Esophagus muscularis mucosa (tissue), 4 donors: ENCODE measurements around the gene EXOC6B. TPM values are rescaled to one million over a fixed set of nuclear protein-coding genes. Genes with fewer than 3 reads are reported as not detected.

ENCODE experiments used
- DNase-seq: peaks from one replicate; pipeline ENCODE4 v3.0.0-alpha.2; 2017; ENCODE audit errors: extremely low spot score
- H3K27ac ChIP-seq, 4 donors: fragments of 200-600 bp; sonication (generic); replicated peaks in 1 of 4; 1 replicate in 3 of 4; 2 replicates in 1 of 4; pipeline ENCODE4 v1.5.1; 2016 to 2019; ENCODE audit warnings: mild to moderate bottlenecking in 1 of 4
- H3K27me3 ChIP-seq, 4 donors: fragments of 200-600 bp; sonication (generic); one replicate each; pipeline versions ENCODE4 v1.5.1 to v1.6.0; 2016 to 2019
- H3K36me3 ChIP-seq, 4 donors: fragments of 200-600 bp; sonication (generic); one replicate each; pipeline ENCODE4 v1.5.1; 2016 to 2019
- H3K4me1 ChIP-seq, 4 donors: fragments of 200-600 bp; sonication (generic); one replicate each; pipeline ENCODE4 v1.5.1; 2016 to 2019
- H3K4me3 ChIP-seq, 4 donors: fragments of 200-600 bp; sonication (generic); 1 replicate in 2 of 4; 2 replicates in 2 of 4; pipeline ENCODE4 v1.5.1; 2016 to 2019; ENCODE audit warnings: mild to moderate bottlenecking in 4 of 4, moderate library complexity in 1 of 4
- H3K9me3 ChIP-seq, 4 donors: fragments of 200-600 bp; sonication (generic); 1 replicate in 3 of 4; 2 replicates in 1 of 4; pipeline ENCODE4 v1.5.1; 2016 to 2019
- EP300 ChIP-seq: sonication (generic); formaldehyde crosslinking; IDR thresholded peaks from one replicate; pipeline ENCODE4 v1.6.1; 2017; ENCODE audit warnings: antibody characterized with exemption
- POLR2A ChIP-seq: fragments of 450-650 bp; IDR thresholded peaks from one replicate; pipeline ENCODE4 v1.6.1; 2017; ENCODE audit warnings: antibody characterized with exemption, moderate library complexity, mild to moderate bottlenecking, low read depth
- POLR2AphosphoS5 ChIP-seq, 2 donors: sonication (generic); formaldehyde crosslinking; IDR thresholded peaks; one replicate each; pipeline ENCODE4 v1.6.1; 2017; ENCODE audit warnings: antibody characterized with exemption in 2 of 2
- WGBS: methylation state at CpG from one replicate; pipeline ENCODE4 v1.1.5; 2018; 5-methylcytosine and 5-hydroxymethylcytosine counted together
- intact Hi-C: fragments of 100-400 bp; cut with DNase I; formaldehyde crosslinking; loops from one replicate; pipeline ENCODE4 v1.15.1; 2023
- total RNA-seq, 4 donors: library from RNA; depleted of rRNA; stranded (reverse); fragments of >200 nt; gene quantifications; one replicate each; pipeline versions ENCODE4 v1.1.0 to v1.2.1, GENCODE V29; 2016
- TF ChIP-seq, protein P1 (sequence below), 3 experiments: fragments of 200-600 bp in 2 of 3; fragments of 450-650 bp in 1 of 3; sonication (generic) in 2 of 3; IDR thresholded peaks; one replicate each; pipeline ENCODE4 v1.5.1; 2017 to 2019; ENCODE audit warnings: antibody characterized with exemption in 3 of 3, mild to moderate bottlenecking in 2 of 3, moderate library complexity in 1 of 3

EXOC6B gene
- total RNA-seq, 4 donors from 2014 or later: 24.5 to 45.9 (median 37.4) TPM

DNA sequence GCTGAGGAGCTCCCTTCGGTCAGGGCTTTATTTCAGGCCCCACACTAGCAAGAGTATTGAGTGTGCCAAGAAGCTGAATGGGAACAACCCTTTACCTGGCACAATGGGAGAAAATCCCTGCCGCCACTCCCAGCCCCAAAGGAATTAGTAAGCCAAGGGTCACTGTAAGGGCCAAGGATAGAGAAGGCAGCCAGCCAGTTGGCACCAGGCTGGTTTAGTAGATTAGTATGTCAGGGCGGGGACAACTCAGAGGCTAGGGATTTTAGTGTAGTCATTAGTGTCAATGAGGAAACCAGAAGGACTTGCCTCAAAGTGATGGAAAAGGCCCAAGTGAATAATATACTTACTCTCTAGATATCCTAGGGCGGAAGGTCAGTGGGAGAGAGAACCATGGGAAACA, 643.3 kb downstream of the EXOC6B start:
- H3K4me1 ChIP-seq: peaks cover 0 to 11% (median 6%) of the 10 kb centered on the region in 4 donors
- H3K27ac ChIP-seq: no peak overlapping the region
- 63% methylated on average over 4 of the region's 4 CpGs for WGBS
- intact Hi-C loops: no loop called here
- H3K4me3 ChIP-seq: no peak overlapping the region
- H3K36me3 ChIP-seq: peaks cover 0 to 22% (median 21%) of the 10 kb centered on the region in 4 donors
- no peaks in the 10 kb centered on the region for H3K27me3 ChIP-seq
- H3K9me3 ChIP-seq: no peaks in the 10 kb centered on the region
- peak; percentile 62 for DNase-seq
- TF ChIP-seq EP300 (no peak), POLR2A (no peak), POLR2AphosphoS5 (IDR thresholded peaks at IDR 0.05) (no peak)
- TF ChIP-seq, protein P1, sequence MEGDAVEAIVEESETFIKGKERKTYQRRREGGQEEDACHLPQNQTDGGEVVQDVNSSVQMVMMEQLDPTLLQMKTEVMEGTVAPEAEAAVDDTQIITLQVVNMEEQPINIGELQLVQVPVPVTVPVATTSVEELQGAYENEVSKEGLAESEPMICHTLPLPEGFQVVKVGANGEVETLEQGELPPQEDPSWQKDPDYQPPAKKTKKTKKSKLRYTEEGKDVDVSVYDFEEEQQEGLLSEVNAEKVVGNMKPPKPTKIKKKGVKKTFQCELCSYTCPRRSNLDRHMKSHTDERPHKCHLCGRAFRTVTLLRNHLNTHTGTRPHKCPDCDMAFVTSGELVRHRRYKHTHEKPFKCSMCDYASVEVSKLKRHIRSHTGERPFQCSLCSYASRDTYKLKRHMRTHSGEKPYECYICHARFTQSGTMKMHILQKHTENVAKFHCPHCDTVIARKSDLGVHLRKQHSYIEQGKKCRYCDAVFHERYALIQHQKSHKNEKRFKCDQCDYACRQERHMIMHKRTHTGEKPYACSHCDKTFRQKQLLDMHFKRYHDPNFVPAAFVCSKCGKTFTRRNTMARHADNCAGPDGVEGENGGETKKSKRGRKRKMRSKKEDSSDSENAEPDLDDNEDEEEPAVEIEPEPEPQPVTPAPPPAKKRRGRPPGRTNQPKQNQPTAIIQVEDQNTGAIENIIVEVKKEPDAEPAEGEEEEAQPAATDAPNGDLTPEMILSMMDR (IDR thresholded peaks at IDR 0.05): no peak

DNA sequence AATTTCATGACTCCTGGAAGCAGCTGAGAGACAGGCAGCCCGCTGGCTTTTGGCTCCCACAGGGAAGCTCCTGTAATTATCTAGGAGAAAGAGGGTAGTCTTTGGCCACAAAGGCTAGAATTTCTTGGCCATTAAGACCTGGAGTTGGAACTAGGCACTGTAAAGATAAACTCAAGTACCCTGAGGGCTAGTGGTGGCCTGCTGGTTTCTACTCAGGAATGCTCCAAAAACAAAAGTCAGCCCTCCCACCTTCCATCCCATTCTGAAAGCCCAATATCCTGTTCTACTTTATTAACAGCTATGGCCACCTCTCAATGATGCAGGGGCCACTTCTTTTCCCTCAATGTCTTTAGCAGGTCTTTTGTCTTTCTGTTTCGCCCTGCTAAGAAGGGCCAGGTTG, 644.2 kb downstream of the EXOC6B start:
- intact Hi-C loops: no loop called here
- H3K4me1 ChIP-seq: peaks cover 0 to 11% (median 6%) of the 10 kb centered on the region in 4 donors
- peaks cover 0 to 31% (median 26%) of the 10 kb centered on the region in 4 donors for H3K36me3 ChIP-seq
- no peak for TF ChIP-seq POLR2A
- TF ChIP-seq, protein P1 (IDR thresholded peaks at IDR 0.05): no peak
- no peak for TF ChIP-seq POLR2AphosphoS5 (IDR thresholded peaks at IDR 0.05)
- TF ChIP-seq EP300: no peak
- WGBS: 93% methylated on average over 2 of the region's 2 CpGs
- no peak overlapping the region for H3K27ac ChIP-seq
- no peaks in the 10 kb centered on the region for H3K9me3 ChIP-seq
- peak; percentile 47 for DNase-seq
- H3K27me3 ChIP-seq: no peaks in the 10 kb centered on the region
- no peak overlapping the region for H3K4me3 ChIP-seq

DNA sequence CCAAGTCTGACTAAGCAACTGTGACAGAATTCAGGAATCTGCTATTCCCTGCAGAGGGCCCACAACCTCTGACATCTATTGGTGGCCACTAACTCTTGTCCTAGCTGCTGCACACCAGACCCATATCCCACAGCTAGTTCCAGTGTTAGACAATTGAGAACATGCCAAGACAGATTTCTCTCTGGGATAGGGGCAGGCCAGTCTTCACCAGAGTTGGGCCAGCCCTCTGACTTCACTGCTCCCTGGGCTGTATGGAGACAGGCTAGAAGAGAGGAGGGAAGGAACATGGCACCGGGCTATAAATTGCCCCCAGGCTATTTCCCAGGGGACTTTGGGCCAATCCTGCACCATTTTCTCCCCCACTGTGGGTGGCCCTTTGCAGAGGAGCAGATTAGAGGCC, 645.5 kb downstream of the EXOC6B start:
- Histone ChIP-seq H3K4me3 (no peak overlapping the region), H3K27me3 (no peaks in the 10 kb centered on the region), H3K36me3 (peaks cover 0 to 41% (median 31%) of the 10 kb centered on the region in 4 donors), H3K9me3 (no peaks in the 10 kb centered on the region), H3K27ac (no peak overlapping the region), H3K4me1 (peaks cover 0 to 11% (median 5%) of the 10 kb centered on the region in 4 donors)
- TF ChIP-seq POLR2A: no peak
- no peak for TF ChIP-seq EP300
- no peak for TF ChIP-seq POLR2AphosphoS5 (IDR thresholded peaks at IDR 0.05)
- DNase-seq: peak; percentile 31
- intact Hi-C loops: no loop called here
- 100% methylated on average over 1 of the region's 1 CpG for WGBS

DNA sequence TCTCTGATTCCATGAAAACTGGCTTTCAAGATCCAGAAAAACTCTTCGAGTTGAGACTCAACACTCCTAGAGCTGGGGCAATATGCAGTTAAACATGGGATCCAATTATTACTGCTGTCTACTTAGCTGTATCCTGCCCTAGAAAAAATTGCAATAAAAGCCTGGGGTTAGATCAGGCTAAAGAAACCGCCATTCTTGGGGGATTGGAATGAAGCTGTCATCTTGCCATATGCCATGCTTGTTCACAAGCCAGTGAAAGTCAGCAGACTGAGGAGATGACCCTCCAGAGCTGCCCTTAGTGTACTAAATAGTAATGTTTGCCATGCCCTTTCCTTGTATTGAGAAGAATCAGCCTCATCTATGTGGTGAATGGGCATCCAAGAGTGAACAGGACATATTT, 647.3 kb downstream of the EXOC6B start:
- Histone ChIP-seq H3K4me3 (no peak overlapping the region), H3K27ac (no peak overlapping the region), H3K27me3 (no peaks in the 10 kb centered on the region), H3K4me1 (peaks cover 0 to 10% (median 3%) of the 10 kb centered on the region in 4 donors), H3K9me3 (no peaks in the 10 kb centered on the region), H3K36me3 (peaks cover 0 to 46% (median 37%) of the 10 kb centered on the region in 4 donors)
- no peak for TF ChIP-seq EP300
- no peak for TF ChIP-seq POLR2AphosphoS5 (IDR thresholded peaks at IDR 0.05)
- TF ChIP-seq, protein P1 (IDR thresholded peaks at IDR 0.05): no peak
- TF ChIP-seq POLR2A: no peak
- 100% methylated on average over 2 of the region's 2 CpGs for WGBS
- peak; percentile 55 for DNase-seq
- intact Hi-C loops: no loop called here

DNA sequence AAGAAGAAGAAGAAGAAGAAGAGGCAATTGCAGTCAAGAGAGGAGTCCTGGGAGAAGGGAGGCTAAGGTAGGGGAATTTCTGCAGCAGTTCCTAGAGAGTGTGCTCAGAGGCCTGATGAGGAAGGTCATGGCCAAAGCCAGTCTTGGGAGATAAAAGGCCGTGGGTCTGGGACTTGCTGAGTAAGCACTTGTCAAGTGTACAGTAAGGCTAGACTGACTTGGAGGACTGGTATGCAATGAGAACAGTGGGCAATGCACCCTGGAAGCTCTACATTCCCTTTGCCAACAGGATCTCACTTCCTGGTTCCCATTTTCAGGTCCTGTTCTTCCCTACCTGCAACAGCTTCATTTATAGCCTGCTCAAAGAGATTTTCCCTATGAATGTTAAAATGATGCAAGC, 649.6 kb downstream of the EXOC6B start:
- TF ChIP-seq, protein P1 (IDR thresholded peaks at IDR 0.05): no peak
- TF ChIP-seq POLR2AphosphoS5 (IDR thresholded peaks at IDR 0.05) (no peak), EP300 (no peak), POLR2A (no peak)

More for the DNA sequence above, 649.6 kb downstream of the EXOC6B start:
- Histone ChIP-seq H3K27ac (no peak overlapping the region), H3K9me3 (no peaks in the 10 kb centered on the region), H3K4me1 (no peaks in the 10 kb centered on the region), H3K4me3 (no peak overlapping the region), H3K27me3 (no peaks in the 10 kb centered on the region), H3K36me3 (peaks cover 0 to 46% (median 37%) of the 10 kb centered on the region in 4 donors)
- WGBS: 74% methylated on average over 1 of the region's 1 CpG
- DNase-seq: peak; percentile 68
- intact Hi-C loops: no loop called here
